GM21737 (cell line): ENCODE data around the gene SZRD1.
"Not testable (repeated sequence)": the region's sequence is repeated elsewhere in the genome, so short reads cannot be mapped to it uniquely, and the experiment has no call there.

Source experiments
- ATAC-seq: cut with Tn5 transposase; IDR thresholded peaks from one replicate; pipeline ENCODE4 v1.9.1; 2021; ENCODE audit warnings: mild to moderate bottlenecking, moderate library complexity; ENCODE audit not compliant: unreplicated experiment

SZRD1 gene

GRCh38 chr1:16366722-16367257 lies at the start of gene SZRD1:
SZRD1 (plus strand) TSS chr1:16367242; CDS start chr1:16367258, 16 bp downstream.
- ATAC-seq: peak; percentile 83

GRCh38 chr1:16318555-16318954 lies 48.5 kb upstream of the SZRD1 start:
- ATAC-seq: no peak

GRCh38 chr1:16321176-16321867 lies 45.7 kb upstream of the SZRD1 start:
- ATAC-seq: no peak

- no peak for ATAC-seq
Measured at GRCh38 chr1:16324456-16324890, 42.6 kb upstream of the SZRD1 start.

- ATAC-seq: no peak
Measured at GRCh38 chr1:16326833-16327404, 40.1 kb upstream of the SZRD1 start.

GRCh38 chr1:16334655-16335340 lies 32.2 kb upstream of the SZRD1 start:
- ATAC-seq: no peak

GRCh38 chr1:16338961-16339360 lies 28.1 kb upstream of the SZRD1 start:
- no peak for ATAC-seq

GRCh38 chr1:16340673-16341072 lies 26.4 kb upstream of the SZRD1 start:
- ATAC-seq: no peak

GRCh38 chr1:16342331-16343062 lies 24.5 kb upstream of the SZRD1 start:
- no peak for ATAC-seq

- not testable (repeated sequence) for ATAC-seq
Measured at GRCh38 chr1:16343276-16343675, 23.8 kb upstream of the SZRD1 start.

GRCh38 chr1:16348414-16349182 lies 18.4 kb upstream of the SZRD1 start:
- ATAC-seq: no peak

GRCh38 chr1:16349847-16350406 lies 17.1 kb upstream of the SZRD1 start:
- ATAC-seq: no peak

- ATAC-seq: no peak
Measured at GRCh38 chr1:16351456-16351993, 15.5 kb upstream of the SZRD1 start.

GRCh38 chr1:16351994-16352841 lies 14.8 kb upstream of the SZRD1 start, which contains the start of gene FBXO42:
FBXO42 (minus strand) TSS chr1:16352480; CDS start chr1:16315418, 37,062 bp downstream.
- peak; percentile 90 for ATAC-seq

- no peak for ATAC-seq
Measured at GRCh38 chr1:16352842-16353535, 14.1 kb upstream of the SZRD1 start.

- ATAC-seq: no peak
Measured at GRCh38 chr1:16354619-16355018, 12.4 kb upstream of the SZRD1 start.

GRCh38 chr1:16356867-16357266 lies 10.2 kb upstream of the SZRD1 start:
- no peak for ATAC-seq

- not testable (repeated sequence) for ATAC-seq
Measured at GRCh38 chr1:16365146-16365498, 1.9 kb upstream of the SZRD1 start.
